ENCODE data around the gene S100A7A.
"Not testable (repeated sequence)": the region's sequence is repeated elsewhere in the genome, so short reads cannot be mapped to it uniquely, and the experiment has no call there.

S100A7A gene

GRCh38 chr1:153426809-153427208, 10.5 kb downstream of the S100A7A start:
- no peak for DNase-seq (ENCODE audit: low read depth)

- no peak for DNase-seq (ENCODE audit: low read depth)
Observed at GRCh38 chr1:153428073-153428638, 11.8 kb downstream of the S100A7A start.

DNA sequence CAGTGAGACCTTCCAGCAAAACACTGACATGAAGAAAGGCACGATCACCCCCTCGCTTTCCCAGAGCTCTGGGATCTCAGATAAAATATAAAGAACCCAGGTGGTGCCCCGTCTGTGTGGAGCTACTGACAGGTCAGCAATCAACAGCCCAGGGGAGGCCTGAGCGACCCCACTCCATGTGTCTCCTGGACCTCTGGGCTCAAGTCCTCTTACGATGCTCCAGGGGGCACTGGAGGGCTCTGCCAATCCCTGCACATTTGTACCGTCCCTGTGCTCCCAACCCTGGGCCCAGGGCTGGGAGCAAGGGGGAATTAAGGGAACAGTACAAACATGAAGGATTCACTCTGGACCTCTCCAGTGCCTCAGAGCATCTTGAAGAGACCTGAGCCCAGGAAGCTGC, 12.5 kb downstream of the S100A7A start:
- DNase-seq (ENCODE audit: low read depth), result no peak

DNA sequence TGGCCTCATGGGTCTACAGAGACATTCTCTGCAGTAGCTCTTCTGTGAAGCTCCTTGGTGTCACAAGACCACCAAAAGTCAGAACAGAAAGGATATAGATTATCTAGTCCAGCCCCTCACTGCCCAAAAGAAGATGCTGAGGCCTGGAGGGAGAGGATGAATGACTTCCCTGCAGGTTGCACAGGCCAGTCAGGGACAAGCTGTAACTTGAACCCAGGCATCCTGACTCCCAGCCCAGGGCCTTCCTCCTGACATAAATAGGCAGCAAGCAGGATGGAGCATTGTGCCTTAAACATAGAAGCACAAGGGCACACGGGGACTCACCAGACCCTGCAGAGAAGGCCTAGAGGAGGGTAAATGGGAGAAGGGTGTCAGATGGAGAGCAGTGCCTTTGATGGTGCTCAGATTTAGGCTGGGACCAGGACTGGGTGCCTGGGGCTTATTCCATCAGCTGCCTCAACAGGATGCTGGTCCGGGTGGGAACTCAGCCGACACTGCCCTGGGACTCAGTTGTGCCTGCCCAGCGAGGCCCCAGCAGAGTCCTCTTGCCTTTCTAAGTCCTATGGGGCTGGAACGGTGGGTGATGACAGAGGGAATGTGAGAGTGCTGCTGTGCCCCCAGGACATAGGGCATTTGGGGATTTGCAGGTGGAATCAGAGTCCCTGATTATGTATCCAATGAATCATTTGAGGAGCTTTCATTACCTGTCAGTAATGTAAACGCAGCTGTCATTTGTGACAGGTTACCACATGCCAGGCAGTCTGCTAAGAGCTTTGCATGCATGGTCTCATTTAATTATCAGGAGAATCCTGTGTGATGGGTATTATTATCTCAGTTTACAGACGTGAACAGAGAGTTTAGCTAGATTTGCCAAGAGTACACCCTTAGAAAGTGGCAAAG, 13.2 kb downstream of the S100A7A start:
- DNase-seq (ENCODE audit: low read depth), result no peak

DNA sequence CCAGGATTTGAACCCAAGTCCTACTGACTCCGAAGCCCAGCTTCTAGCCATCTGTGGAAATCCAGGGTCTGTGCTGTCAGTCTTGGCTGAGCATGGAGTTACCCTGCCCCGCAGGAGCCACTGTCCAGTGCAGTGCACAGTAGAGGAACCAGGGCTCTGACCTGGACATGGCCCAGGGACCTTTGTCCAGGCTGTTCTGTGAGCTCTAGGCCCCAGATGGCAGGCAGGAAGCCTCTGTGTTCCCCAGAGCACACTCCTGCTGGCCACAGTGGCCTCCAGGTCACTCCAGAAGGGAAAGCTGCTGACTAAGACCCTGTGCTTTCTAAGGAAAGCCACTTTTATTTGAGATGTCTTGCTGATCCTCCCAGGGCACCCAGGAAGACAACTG, 13.8 kb downstream of the S100A7A start:
- DNase-seq (ENCODE audit: low read depth), result no peak

DNA sequence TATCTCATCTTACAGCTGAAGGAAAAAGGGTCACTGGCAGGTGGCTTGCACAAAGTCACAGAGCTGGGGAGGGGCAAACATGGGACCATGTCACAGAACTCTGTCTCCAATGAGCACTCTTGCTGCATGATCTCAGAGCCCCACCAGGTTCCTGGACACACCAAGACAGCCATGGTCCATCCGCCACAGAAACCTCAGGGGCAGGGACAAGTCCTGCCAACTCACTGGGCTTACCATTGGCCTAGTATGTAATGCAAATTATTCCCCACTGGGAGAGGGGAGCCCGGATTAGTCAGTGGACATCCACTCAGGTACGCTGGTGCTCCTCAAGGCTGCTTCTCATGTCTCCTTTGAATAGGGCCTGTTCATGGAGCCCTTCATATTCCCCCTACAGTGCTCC, 14.2 kb downstream of the S100A7A start:
- no peak for DNase-seq (ENCODE audit: low read depth)

DNA sequence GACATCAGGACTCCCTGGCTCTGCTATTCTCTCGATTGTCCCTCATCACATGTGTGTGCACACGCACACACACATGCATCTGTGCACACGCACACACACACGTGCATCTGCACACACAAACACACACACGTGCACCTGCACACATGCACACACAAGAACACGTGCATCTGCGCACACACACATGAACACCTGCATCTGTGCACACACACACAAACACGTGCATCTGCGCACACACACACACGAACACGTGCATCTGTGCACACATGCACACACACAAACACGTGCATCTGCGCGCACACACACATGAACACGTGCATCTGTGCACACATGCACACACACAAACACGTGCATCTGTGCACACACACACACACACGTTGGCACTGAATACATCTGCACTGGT, 14.7 kb downstream of the S100A7A start:
- DNase-seq (ENCODE audit: low read depth), result no peak

DNA sequence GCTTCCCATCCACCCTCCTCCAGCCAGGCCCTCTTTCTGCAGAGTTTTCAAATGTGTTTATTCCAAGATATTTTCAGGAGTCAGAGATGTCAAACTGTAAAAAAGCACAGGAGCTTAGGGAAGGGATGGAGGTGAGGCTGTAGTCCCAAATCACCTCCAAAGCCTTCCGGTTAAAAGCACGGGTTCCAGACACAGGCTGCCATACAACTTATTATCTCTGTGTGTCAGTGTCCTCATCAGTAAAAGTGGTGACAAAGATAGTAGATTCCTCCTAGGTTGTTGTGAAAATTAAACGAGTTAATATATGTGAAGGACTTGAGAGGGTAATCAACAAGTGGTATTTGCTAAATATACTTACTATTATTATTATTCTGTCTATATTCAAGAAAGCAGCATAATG, 15.1 kb downstream of the S100A7A start:
- no peak for DNase-seq (ENCODE audit: low read depth)

DNA sequence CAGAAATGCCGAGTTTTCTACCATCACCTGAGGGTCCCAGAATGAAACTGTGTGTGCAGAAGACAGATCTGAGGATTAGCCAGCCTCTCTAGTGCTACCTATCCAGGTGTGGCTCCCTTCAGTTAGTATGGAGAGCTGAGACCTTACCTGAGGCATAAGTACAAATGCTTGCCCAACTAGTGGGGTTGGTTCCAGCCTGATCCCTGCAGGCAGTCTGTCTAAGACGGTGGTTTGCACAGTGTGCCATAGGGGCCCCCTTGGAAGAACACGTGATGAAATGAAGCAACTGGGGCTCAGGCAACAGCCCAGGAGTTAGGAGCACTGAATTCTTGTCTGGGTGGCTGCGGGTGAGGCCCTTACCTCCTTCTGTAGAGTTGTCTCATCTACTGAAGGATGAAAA, 15.6 kb downstream of the S100A7A start:
- DNase-seq (ENCODE audit: low read depth), result no peak

GRCh38 chr1:153432874-153433681, 16.8 kb downstream of the S100A7A start:
- no peak for DNase-seq (ENCODE audit: low read depth)

GRCh38 chr1:153434746-153435455, 18.6 kb downstream of the S100A7A start:
- no peak for DNase-seq (ENCODE audit: low read depth)

- no peak for DNase-seq (ENCODE audit: low read depth)
Observed at GRCh38 chr1:153437236-153437635, 20.9 kb downstream of the S100A7A start.

DNA sequence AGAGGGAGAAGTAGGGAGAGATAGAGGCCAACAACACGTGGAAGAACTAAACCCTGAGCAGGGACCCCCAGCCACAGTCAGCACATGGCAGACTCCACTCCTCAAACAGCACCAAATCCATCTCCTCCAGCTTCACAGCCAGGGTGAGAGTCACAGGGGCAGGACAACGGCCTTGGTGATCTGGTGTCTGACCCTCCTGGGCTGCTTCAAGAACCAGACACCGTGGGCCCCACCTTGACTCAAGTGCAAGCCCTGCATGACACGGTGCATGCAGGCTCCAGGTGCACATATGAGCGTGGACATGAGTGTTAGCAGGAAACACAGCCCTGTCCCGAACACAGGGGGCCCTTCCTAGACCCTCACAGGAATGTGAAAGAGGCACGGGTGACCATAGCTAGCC, 22.3 kb downstream of the S100A7A start:
- DNase-seq (ENCODE audit: low read depth), result no peak

GRCh38 chr1:153439273-153439672, 23.0 kb downstream of the S100A7A start:
- no peak for DNase-seq (ENCODE audit: low read depth)

DNA sequence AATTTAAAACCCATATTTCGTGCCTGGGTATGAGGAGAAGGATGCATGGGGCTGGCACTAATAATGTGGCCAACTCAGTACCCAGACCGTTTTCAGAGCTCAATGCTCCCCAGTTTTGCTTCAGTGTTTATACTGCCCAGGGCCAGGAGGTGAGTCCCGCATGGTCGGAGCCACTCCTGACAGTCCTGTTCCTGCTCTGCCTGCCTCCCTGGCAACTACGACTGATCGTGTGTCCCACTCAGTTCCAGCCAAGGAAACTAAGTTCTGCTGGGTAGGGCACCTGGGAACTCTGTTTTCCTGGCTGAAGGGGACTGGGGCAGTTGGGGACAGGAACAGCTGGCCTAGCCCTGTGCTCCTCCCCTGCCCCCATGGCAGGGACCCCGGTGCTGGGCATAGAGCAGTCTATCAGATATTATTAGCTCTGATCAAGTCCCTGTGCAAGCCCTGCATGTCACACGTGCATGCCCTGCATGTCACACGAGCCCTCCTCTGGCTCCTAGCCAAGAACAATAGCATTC, 25.0 kb downstream of the S100A7A start:
- no peak for DNase-seq (ENCODE audit: low read depth)

DNA sequence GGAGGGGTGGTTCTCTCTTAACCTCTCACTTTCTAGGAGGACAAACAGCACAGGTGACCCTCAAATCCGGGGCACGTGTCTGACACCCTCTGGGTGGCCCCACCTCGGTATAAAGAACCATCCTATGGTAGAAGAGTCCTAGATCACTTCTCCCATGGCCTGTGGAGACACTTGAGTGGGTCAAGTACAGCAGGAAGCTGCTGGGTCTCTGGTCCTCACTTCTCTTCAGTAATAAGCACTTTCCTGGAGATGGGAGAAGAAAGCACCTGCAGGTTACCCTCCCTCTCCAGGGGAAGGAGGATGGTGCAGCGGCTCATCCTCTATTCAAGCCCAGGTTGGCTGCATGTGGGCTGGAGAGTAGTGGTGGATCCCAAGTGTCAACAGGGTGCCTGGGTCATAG, 27.2 kb downstream of the S100A7A start:
- no peak for DNase-seq (ENCODE audit: low read depth)

DNA sequence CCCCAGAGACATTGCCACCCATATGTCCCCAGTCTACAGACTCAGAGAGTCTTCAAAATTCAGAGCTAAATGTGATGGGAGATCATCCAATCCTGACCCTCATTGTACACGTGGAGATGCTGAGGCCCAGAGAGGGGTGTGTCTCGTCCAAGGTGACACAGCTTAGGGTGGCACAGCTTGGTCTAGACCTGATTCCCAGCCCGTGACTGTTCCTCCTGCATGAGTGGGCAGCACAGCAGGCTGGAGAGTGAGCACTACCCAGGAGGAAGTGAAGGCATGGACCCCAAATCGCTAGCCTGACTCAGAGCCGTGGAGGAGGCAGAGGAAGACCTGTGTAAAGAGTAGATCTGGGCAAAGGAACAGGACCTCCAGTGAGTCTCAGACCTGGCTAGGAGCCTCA, 27.8 kb downstream of the S100A7A start:
- no peak for DNase-seq (ENCODE audit: low read depth)

GRCh38 chr1:153447498-153448170, 31.3 kb downstream of the S100A7A start:
- no peak for DNase-seq (ENCODE audit: low read depth)

- DNase-seq (ENCODE audit: low read depth), result not testable (repeated sequence)
Observed at GRCh38 chr1:153448851-153449250, 32.5 kb downstream of the S100A7A start.

GRCh38 chr1:153456396-153456795, 40.1 kb downstream of the S100A7A start:
- no peak for DNase-seq (ENCODE audit: low read depth)

DNA sequence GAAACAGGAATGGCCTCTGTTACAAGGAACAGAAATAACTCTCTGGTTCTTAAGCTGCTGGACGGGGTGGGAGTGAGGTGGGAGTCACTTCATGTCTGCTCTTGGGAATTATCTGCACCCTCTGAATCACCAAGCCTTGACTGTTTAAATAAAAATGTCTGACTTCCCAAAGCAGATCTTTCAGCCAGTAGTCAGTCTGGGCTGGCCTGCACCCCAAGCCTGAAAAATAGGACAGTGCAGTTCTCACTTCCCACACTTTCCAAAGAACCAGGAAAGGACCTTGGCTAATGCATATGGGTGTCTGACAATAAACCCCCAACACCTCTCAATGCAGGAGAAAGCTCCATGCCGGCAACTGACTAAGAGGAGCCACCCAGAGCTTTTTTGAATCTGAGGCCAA, 43.3 kb downstream of the S100A7A start:
- DNase-seq (ENCODE audit: low read depth), result no peak

All from T-helper 22 cell (primary cell).